SH-SY5Y (cell line): ENCODE measurements around the gene MCMBP.

Experiments
- GATA2 ChIP-seq: IDR thresholded peaks from 2 replicates; pipeline ENCODE4 v1.6.1; 2011; ENCODE audit warnings: mild to moderate bottlenecking, low read depth, low read length
- GATA3 ChIP-seq: IDR thresholded peaks from 2 replicates; pipeline ENCODE4 v1.6.1; 2011; ENCODE audit warnings: low read depth, mild to moderate bottlenecking, low read length, moderate library complexity

- no peak for TF ChIP-seq GATA2
- TF ChIP-seq GATA3 = no peak
Measured at GRCh38 chr10:119871881-119872609, 598 bp downstream of the MCMBP start.
